ENCODE data around the gene MAEL. TPM values are rescaled to one million over a fixed set of nuclear protein-coding genes. Genes with fewer than 3 reads are reported as not detected.

The MAEL gene
- total RNA-seq, 1 experiment from 2014 or later = not detected

GRCh38 chr1:166972193-166972592 lies 16.9 kb upstream of the MAEL start:
- Histone ChIP-seq H2BK5ac (ENCODE audit: insufficient read length, low read length) (no peak overlapping the region), H3K23me2 (ENCODE audit: insufficient read length, low read depth, low read length, poor library complexity, severe bottlenecking) (peaks cover 5% of the 10 kb centered on the region), H3K27me3 (ENCODE audit: insufficient read depth, low read length) (peaks cover 34% of the 10 kb centered on the region), H3K4me2 (ENCODE audit: insufficient read depth, insufficient read length, low read length) (no peak overlapping the region), H4K91ac (ENCODE audit: insufficient read length, low read depth, low read length) (no peak overlapping the region), H3K79me1 (ENCODE audit: insufficient read depth, low read depth, low read length, poor library complexity, severe bottlenecking) (no peaks in the 10 kb centered on the region), H2AK5ac (ENCODE audit: insufficient read length, low read length) (no peak overlapping the region), H3K18ac (ENCODE audit: insufficient read length, low read depth, low read length) (no peak overlapping the region), H3K9ac (ENCODE audit: extremely low read depth, insufficient read length, low read length) (no peak overlapping the region), H3K56ac (ENCODE audit: insufficient read length, low read depth, low read length) (no peak overlapping the region), H3K79me2 (ENCODE audit: insufficient read depth, low read length) (no peaks in the 10 kb centered on the region), H2AFZ (ENCODE audit: low read length) (no peak overlapping the region), H4K5ac (ENCODE audit: insufficient read length, low read depth, low read length) (no peak overlapping the region), H2BK20ac (ENCODE audit: low read depth, low read length, poor library complexity, severe bottlenecking) (no peak overlapping the region), H4K20me1 (ENCODE audit: control insufficient read depth, insufficient read depth, insufficient read length) (no peaks in the 10 kb centered on the region), H3K4ac (ENCODE audit: low read depth, low read length) (no peak overlapping the region), H3K23ac (ENCODE audit: insufficient read length, low read depth, low read length) (no peak overlapping the region), H3K14ac (ENCODE audit: insufficient read depth, low read length) (no peak overlapping the region), H2BK120ac (ENCODE audit: low read depth, low read length, poor library complexity, severe bottlenecking) (no peak overlapping the region), H3K4me1 (ENCODE audit: insufficient read depth, low read length) (no peaks in the 10 kb centered on the region; the same call in 1 of the 2 replicates), H3T11ph (ENCODE audit: low read length) (no peak overlapping the region), H2BK15ac (ENCODE audit: low read depth, low read length) (no peak overlapping the region), H4K8ac (replicated peaks; ENCODE audit: insufficient read length, low read depth, low read length) (no peak overlapping the region), H3K9me3 (ENCODE audit: control insufficient read depth, low read depth, low read length) (no peaks in the 10 kb centered on the region), H2BK12ac (ENCODE audit: insufficient read length, low read depth, low read length) (no peak overlapping the region), H3K27ac (ENCODE audit: insufficient read length, low read depth, low read length) (no peak overlapping the region)
- TF ChIP-seq CTCF (conservative IDR thresholded peaks at IDR 0.05) = no peak
- Mint-ChIP-seq H3K27me3 (ENCODE audit: low read depth) (peaks cover 79% of the 10 kb centered on the region), H3K27ac (no peak overlapping the region), H3K4me1 (peaks cover 20% of the 10 kb centered on the region in 2 experiments), H3K4me3 (no peak overlapping the region), H3K36me3 (ENCODE audit: insufficient read depth in 1 of 3, low read depth in 3 of 3) (no peaks in the 10 kb centered on the region), H3K9me3 (no peaks in the 10 kb centered on the region; a peak in 1 of 5 replicates)
- WGBS (ENCODE audit: extremely low coverage, insufficient read length, low lambda C conversion rate) = no CpG with 5 or more reads among the region's 3 CpGs
- DNase-seq = no peak

Measured in H9 (cell line).